ENCODE results near the gene PANX2.

- no peak for TF ChIP-seq CTCF (IDR thresholded peaks at IDR 0.05; ENCODE audit: low read depth, low read length)
- TF ChIP-seq POLR2A (IDR thresholded peaks at IDR 0.05; ENCODE audit: extremely low read depth, insufficient read length), result no peak
Observed at GRCh38 chr22:50224071-50224470, 53.5 kb downstream of the PANX2 start.
